Suprapubic skin (tissue), 3 donors: Measurements from ENCODE around the gene RTBDN.

Source experiments
- EP300 ChIP-seq: sonication (generic); formaldehyde crosslinking; IDR thresholded peaks from one replicate; pipeline ENCODE4 v1.6.1; 2017; ENCODE audit warnings: antibody characterized with exemption
- POLR2A ChIP-seq, 2 donors: fragments of 450-650 bp; IDR thresholded peaks; one replicate each; pipeline ENCODE4 v1.6.1; 2017; ENCODE audit warnings: antibody characterized with exemption in 2 of 2, mild to moderate bottlenecking in 2 of 2, moderate library complexity in 2 of 2
- TF ChIP-seq, protein P1 (sequence below), 2 donors: fragments of 200-600 bp in 1 of 2; fragments of 450-650 bp in 1 of 2; sonication (generic) in 1 of 2; IDR thresholded peaks; one replicate each; pipeline ENCODE4 v1.5.1; 2016 to 2019; ENCODE audit warnings: antibody characterized with exemption in 2 of 2, mild to moderate bottlenecking in 1 of 2, moderate library complexity in 1 of 2

DNA sequence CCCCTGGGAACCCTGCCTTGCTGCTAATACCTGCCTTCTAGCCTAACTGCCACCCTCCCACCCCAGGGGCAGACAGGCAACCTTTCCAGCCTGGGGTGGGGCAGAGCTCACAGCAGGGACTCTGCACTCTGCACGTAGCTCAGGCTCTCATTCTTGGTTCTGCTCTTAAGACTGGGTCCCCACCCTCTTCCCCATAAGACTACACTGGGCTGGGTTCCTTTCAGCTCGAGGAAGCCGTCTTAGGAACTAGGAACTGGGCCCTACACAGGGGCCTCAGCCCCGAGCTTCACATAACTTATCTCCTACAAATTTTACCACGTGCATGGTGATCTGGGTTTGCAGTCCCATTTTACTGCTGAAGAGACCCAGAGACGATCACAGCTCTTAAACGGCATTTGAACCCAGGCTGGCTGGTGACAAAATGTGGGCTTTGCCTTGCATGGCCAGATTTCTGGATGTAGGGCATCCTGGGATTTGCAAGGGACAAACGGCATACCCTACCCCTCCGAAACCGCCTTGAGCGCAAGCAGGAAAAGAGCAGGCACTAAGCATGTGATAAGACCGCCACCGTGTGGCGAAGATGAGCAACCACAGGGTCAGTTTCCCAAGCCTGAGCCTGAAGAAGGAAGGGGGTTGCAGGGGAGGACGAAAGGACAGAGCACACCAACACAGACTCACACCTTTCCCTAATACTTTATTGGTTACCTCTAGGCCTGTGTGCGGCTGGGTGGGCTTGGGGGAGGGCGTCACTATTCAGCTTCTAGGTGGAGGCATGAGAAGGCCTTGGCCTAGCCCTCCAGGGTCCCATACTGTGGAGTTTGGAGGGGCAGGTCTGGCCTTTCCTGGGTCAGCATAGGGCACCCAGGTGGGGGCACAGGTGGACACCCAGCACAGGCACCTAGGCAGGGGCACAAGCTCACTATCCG is 38.0 kb downstream of the RTBDN start:
- TF ChIP-seq, protein P1, sequence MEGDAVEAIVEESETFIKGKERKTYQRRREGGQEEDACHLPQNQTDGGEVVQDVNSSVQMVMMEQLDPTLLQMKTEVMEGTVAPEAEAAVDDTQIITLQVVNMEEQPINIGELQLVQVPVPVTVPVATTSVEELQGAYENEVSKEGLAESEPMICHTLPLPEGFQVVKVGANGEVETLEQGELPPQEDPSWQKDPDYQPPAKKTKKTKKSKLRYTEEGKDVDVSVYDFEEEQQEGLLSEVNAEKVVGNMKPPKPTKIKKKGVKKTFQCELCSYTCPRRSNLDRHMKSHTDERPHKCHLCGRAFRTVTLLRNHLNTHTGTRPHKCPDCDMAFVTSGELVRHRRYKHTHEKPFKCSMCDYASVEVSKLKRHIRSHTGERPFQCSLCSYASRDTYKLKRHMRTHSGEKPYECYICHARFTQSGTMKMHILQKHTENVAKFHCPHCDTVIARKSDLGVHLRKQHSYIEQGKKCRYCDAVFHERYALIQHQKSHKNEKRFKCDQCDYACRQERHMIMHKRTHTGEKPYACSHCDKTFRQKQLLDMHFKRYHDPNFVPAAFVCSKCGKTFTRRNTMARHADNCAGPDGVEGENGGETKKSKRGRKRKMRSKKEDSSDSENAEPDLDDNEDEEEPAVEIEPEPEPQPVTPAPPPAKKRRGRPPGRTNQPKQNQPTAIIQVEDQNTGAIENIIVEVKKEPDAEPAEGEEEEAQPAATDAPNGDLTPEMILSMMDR (IDR thresholded peaks at IDR 0.05), result peak; percentile 88 to 95
- TF ChIP-seq POLR2A (IDR thresholded peaks at IDR 0.05), result no peak
- no peak for TF ChIP-seq EP300
